Retina (tissue), 1 donor: ENCODE measurements around the gene PRELID3B.

Experiments
- DNase-seq: peaks from one replicate; pipeline ENCODE4 v3.0.0-alpha.2; 2016

Gene PRELID3B

DNA sequence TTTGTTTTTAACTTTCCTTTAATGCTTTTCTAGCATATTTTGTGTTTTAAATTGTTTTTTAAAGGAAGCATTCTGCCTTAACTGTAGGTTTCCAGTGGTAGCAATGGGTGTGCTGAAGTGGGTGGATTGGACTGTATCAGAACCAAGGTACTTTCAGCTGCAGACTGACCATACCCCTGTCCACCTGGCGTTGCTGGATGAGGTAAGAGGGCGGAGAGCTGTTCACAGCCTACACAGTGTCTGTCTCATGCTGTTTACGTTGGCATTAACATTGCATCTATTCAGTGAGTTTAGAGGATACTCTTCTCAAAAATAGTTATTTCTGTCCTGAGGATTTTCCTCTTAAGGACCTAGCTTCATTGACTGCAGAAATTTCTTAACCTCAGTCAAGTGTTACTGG, 49.7 kb downstream of the PRELID3B start:
- DNase-seq, result no peak

DNA sequence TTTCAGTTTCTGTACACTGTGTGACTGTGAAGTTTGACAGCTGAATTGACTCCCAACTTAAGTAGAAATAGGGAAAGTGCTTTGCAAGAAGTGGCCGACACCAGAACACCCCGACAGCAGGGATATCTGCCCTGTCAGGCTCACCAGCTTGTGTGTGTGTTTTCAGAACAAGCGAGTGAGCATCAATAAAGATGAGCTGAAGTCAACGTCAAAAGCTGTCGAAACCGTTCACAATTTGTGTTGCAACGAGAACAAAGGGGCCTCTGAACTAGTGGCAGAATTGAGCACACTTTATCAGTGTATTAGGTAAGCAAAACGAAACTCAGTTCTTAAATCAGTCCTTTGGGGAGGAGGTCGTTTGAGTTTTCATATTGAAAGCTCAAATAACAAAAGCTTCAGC, 50.9 kb downstream of the PRELID3B start:
- DNase-seq, result no peak

DNA sequence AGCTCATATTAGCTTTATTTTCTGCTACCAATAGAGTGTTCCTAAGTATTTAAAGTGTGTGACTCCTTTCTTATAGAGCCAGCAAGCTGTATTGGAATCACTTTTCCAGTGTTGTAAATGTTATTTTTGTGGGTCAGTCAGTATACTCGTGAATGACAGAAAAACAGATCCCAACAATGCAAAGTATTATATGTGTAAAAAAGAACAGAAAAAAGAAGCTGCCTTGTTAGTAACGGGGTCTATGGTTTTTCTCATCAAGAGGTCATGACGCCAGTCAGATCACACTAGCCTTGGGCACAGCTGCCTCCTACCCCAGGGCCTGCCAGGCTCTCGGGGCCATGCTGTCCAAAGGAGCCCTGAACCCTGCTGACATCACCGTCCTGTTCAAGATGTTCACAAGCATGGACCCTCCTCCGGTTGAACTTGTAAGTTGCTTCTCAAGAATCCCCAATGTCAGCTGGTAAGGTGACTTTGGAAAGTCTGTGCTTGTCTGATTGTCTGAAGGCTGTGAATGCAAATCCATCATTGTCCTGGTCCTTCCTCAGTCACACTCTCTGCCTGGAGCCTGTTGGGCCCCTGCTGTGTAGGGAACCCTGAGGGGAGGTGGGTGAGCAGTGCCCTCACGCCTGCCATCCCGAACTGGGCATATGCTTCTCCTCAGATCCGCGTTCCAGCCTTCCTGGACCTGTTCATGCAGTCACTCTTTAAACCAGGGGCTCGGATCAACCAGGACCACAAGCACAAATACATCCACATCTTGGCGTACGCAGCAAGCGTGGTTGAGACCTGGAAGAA, 51.7 kb downstream of the PRELID3B start:
- DNase-seq, result no peak

DNA sequence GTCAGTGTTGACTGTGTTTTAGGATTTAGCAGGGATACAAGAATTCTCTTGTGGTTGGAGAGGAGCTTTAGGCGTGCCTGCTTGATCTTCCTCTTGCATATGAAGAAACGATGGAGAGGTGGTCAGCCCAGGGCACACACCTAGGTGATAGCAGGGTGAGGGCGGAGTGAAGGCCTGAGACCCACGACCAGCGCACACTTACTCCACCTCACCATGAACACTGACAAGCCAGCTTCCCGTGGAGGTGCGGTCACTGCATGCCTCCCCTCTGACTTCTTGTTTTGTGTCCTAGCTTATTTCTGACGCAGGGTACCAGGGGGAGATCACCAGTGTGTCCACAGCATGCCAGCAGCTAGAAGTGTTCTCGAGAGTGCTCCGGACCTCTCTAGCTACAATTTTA, 53.4 kb downstream of the PRELID3B start:
- no peak for DNase-seq

DNA sequence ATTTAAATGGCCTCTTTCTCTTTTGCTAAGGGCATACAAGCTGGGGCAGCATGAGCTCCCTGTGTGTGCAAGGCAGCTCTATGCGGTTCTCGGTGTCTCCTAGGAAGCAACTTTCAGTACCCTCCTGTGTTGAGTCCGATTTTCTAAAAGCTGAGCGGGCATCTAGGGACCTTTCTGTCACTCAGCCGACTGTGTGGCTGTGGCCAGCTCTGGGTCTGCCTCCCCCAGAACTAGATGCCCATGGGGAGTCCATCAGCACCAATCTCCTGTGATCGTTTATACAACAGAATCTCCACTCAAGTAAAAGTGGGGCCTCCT, 54.1 kb downstream of the PRELID3B start:
- no peak for DNase-seq

DNA sequence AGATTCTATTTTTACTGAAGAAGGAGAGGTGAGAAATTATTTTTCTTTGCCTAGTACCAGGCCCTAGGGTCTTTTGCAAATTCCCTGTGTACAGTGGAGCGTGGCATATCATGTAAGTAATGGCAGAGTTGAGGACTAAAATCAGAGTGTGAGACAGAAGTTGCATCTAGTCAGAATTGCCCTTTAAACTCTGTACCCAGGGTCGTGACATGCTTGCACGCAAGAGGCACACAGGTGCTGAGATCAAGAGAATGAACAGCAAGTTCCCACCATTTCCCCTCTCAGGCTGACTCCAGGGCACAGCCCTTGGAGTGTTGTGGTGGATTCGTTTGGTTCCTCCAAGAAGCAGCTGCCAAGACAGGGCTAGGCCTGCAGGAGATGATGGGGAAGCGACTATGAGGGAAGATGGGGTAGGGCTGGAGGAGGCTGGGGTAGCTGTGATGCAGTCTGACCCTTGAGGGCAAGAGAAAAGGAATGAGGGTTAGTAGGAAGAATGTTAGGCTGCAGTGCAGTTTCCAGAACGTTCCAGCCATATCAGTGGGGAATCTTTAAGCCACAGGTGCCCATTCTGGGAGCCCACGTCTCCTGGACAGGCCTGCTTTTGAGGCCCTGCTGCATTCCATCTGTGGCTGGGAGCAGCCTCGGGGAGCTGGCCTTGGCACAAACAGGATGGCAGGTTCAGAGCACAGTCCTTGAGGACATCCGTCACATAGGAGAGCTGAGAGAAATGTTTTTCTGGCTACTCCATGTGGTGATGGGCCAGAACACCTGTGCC, 54.6 kb downstream of the PRELID3B start:
- DNase-seq, result no peak

DNA sequence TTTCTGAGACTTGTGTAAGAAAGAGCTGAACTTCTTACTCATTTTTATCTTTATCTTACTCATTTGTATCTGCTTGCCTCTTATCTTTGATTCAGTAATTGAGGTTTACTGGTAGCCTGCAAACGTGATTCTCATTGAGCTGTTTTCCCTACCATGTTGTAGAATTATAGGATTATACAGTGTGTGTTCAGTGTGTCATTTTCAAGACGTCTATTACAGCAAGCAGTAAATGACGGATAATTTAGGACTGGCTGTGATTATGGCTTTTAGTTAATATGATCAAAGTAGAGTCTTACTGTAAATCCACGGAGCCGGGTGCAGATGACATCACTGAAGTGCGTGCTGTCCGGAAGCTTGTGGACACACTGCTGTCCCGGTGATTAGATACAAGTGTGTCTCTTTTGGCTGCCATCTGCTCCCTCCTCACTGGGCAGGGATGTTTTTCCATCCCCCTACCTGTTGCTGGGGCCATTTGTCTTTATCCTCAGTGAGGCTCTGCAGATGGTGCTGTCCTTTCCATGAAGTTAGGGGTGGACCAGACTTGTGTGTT, 55.5 kb downstream of the PRELID3B start:
- DNase-seq, result no peak

DNA sequence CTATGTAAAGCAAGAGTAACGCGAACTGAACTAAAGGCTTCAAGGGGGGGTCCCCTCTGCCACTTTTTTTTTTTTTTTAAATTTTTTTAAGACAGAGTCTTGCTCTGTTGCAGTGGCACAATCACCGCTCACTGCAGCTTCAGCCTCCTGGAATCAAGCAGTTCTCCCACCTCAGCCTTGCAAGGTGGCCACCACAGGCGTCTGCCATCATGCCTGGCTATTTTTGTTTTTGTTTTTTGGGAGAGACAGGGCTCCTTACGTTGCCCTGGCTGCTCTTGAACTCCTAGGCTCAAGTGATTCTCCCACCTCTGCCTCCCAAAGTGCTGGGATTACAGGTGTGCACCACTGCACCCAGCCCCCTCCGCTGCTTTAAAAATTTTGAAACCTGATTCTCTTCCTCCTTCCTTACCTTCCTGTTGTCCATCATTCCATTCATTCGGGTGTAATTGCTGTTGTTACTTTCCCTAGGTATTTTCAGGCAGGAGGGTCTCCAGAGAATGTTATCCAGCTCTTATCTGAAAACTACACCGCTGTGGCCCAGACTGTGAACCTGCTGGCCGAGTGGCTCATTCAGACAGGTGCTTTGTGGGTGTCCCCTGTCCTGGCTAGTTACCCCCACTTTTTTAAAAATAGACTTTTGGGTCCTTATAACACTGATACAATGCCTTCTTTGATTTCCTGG, 56.2 kb downstream of the PRELID3B start:
- DNase-seq, result no peak

DNA sequence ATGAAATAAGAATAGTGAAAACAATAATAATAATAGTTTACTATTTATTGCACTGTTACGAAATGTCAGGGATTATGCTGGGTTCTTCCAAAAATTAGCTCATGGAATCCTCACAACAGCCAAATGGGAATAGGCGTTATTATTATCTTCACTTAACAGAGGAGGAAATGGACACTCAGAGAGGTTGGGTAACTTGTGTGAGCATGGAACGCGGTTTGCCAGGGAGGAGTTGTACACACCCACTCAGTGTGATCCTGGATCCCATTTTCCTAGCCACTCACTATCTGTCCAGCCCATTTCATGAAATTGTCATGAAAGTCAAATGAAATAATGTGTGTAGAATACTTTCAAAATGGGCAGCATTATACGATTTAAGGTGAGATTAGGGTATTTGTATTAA, 56.9 kb downstream of the PRELID3B start:
- DNase-seq, result no peak

DNA sequence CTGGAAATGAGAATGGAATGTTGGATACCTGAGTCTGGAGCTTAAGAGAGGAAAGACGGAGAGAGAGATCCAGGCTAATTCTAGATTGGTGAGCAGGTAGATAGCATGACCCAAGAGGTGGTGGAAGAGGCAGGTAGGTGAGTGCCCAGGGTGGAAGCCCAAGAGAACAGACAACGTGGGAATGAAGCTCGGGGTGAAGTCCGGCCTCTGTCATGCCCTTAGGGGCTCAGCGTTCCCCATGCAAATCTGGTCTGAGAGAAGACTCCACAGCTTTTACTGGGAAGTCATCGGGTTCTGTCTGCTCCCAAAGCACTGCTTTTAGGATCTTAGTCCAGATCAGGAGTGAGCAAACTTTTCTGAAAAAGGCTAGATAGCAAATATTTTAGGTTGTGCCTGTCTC, 57.9 kb downstream of the PRELID3B start:
- no peak for DNase-seq
